Measurements from ENCODE around the gene WASL.
"Not testable (repeated sequence)": the region's sequence is repeated elsewhere in the genome, so short reads cannot be mapped to it uniquely, and the experiment has no call there.

Gene WASL

GRCh38 chr7:123656544-123657303, 92.1 kb downstream of the WASL start:
- no peak for DNase-seq

- no peak for DNase-seq
Measured at GRCh38 chr7:123655614-123656013, 93.2 kb downstream of the WASL start, which contains the start of gene LMOD2. Gene LMOD2 (plus strand): TSS chr7:123655866. CDS start chr7:123655964, 98 bp downstream.

- no peak for DNase-seq
Measured at GRCh38 chr7:123653162-123653561, 95.6 kb downstream of the WASL start.

- no peak for DNase-seq
Measured at GRCh38 chr7:123652406-123652805, 96.4 kb downstream of the WASL start.

GRCh38 chr7:123650595-123650994, 98.2 kb downstream of the WASL start:
- no peak for DNase-seq

- no peak for DNase-seq
Measured at GRCh38 chr7:123649964-123650363, 98.8 kb downstream of the WASL start.

GRCh38 chr7:123647106-123647730, 101.6 kb downstream of the WASL start:
- no peak for DNase-seq

- DNase-seq = no peak
Measured at GRCh38 chr7:123645516-123645915, 103.3 kb downstream of the WASL start.

GRCh38 chr7:123643495-123644441, 105.0 kb downstream of the WASL start:
- peak; percentile 42 for DNase-seq

GRCh38 chr7:123641901-123642300, 106.9 kb downstream of the WASL start:
- no peak for DNase-seq

GRCh38 chr7:123640583-123640982, 108.2 kb downstream of the WASL start:
- DNase-seq = no peak

- no peak for DNase-seq
Measured at GRCh38 chr7:123639631-123640030, 109.2 kb downstream of the WASL start.

- DNase-seq = no peak
Measured at GRCh38 chr7:123637878-123638277, 110.9 kb downstream of the WASL start.

GRCh38 chr7:123637203-123637602, 111.6 kb downstream of the WASL start:
- DNase-seq = no peak

GRCh38 chr7:123635551-123636359, 113.0 kb downstream of the WASL start:
- DNase-seq = peak; percentile 10

- DNase-seq = not testable (repeated sequence)
Measured at GRCh38 chr7:123634011-123634573, 114.7 kb downstream of the WASL start.

GRCh38 chr7:123633553-123633952, 115.2 kb downstream of the WASL start:
- peak; percentile 67 for DNase-seq

- DNase-seq = no peak
Measured at GRCh38 chr7:123632808-123633207, 116.0 kb downstream of the WASL start.

All from fibroblast of skin of right biceps (primary cell).